ENCODE measurements around the gene DEFB112. TPM values are rescaled to one million over a fixed set of nuclear protein-coding genes. Genes with fewer than 3 reads are reported as not detected.

Gene DEFB112
- total RNA-seq, 4 donors from 2014 or later = not detected

- Histone ChIP-seq H3K27ac (no peak overlapping the region), H3K27me3 (no peaks in the 10 kb centered on the region), H3K9me3 (no peaks in the 10 kb centered on the region), H3K36me3 (no peaks in the 10 kb centered on the region), H3K4me1 (no peaks in the 10 kb centered on the region), H3K4me3 (no peak overlapping the region)
- 0% methylated on average over 1 of the region's 1 CpG for WGBS, 2 donors (ENCODE audit: low coverage in 1 of 2)
- ATAC-seq = no peak
- TF ChIP-seq POLR2A (IDR thresholded peaks at IDR 0.05) = no peak
- no peak for TF ChIP-seq EP300 (IDR thresholded peaks at IDR 0.05)
- no peak for TF ChIP-seq POLR2AphosphoS5 (IDR thresholded peaks at IDR 0.05)
- TF ChIP-seq, protein P1, sequence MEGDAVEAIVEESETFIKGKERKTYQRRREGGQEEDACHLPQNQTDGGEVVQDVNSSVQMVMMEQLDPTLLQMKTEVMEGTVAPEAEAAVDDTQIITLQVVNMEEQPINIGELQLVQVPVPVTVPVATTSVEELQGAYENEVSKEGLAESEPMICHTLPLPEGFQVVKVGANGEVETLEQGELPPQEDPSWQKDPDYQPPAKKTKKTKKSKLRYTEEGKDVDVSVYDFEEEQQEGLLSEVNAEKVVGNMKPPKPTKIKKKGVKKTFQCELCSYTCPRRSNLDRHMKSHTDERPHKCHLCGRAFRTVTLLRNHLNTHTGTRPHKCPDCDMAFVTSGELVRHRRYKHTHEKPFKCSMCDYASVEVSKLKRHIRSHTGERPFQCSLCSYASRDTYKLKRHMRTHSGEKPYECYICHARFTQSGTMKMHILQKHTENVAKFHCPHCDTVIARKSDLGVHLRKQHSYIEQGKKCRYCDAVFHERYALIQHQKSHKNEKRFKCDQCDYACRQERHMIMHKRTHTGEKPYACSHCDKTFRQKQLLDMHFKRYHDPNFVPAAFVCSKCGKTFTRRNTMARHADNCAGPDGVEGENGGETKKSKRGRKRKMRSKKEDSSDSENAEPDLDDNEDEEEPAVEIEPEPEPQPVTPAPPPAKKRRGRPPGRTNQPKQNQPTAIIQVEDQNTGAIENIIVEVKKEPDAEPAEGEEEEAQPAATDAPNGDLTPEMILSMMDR (IDR thresholded peaks at IDR 0.05) = no peak
These were observed 27.7 kb upstream of the DEFB112 start for GRCh38 chr6:50077385-50077784.

DNA sequence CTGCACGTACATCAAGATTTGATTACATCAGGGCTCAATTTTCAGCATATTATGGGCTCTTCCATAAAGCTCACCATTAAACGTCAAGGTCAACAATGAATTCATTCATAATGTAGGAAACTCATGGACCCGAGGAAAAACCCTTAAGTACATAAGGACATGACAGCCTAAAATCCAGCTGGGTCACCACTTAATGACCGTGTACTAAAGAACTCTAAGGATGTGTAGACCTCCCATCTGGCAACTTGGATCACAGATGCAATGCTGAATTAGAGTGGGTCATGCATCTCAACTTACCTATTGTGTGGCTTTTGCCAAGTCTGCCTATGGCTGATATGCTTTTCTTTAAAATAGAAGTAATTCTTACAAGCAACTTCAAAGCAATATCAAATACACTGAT, 26.7 kb upstream of the DEFB112 start:
- H3K4me1 ChIP-seq = no peaks in the 10 kb centered on the region
- 74 to 88% methylated on average over 4 of the region's 4 CpGs for WGBS, 2 donors (ENCODE audit: low coverage in 1 of 2)
- ATAC-seq = no peak

DNA sequence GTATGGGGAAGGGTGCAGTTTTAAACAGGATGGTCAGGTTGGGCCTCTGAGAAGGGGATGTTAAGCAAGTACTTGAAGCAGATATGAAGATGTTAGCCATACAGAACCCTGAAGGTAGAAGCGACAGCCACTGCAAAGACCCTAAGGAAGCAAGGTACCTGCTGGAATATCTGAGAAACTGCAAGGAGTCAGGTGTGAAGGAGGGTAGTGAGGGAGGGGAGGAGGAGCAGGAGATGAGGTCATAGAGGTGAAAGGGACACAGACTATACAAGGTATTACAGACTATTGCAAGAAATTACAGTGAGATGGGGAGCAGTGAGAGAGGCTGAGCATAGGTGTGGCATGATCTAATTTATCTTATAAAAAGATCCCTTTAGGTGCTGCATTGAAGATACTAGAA, 22.2 kb upstream of the DEFB112 start:
- ATAC-seq = no peak
- 67 to 77% methylated on average over 1 of the region's 1 CpG for WGBS, 2 donors (ENCODE audit: low coverage in 1 of 2)
- Histone ChIP-seq H3K27me3 (no peaks in the 10 kb centered on the region), H3K9me3 (no peaks in the 10 kb centered on the region), H3K4me1 (no peaks in the 10 kb centered on the region), H3K27ac (no peak overlapping the region), H3K4me3 (no peak overlapping the region), H3K36me3 (no peaks in the 10 kb centered on the region)
- no peak for TF ChIP-seq POLR2A (IDR thresholded peaks at IDR 0.05)
- TF ChIP-seq POLR2AphosphoS5 (IDR thresholded peaks at IDR 0.05) = no peak
- TF ChIP-seq, protein P1 (IDR thresholded peaks at IDR 0.05) = no peak
- no peak for TF ChIP-seq EP300 (IDR thresholded peaks at IDR 0.05)

More for the DNA sequence above, 26.7 kb upstream of the DEFB112 start:
- H3K4me3 ChIP-seq = no peak overlapping the region
- no peaks in the 10 kb centered on the region for H3K36me3 ChIP-seq
- no peak overlapping the region for H3K27ac ChIP-seq
- H3K9me3 ChIP-seq = no peaks in the 10 kb centered on the region
- H3K27me3 ChIP-seq = no peaks in the 10 kb centered on the region
- TF ChIP-seq, protein P1 (IDR thresholded peaks at IDR 0.05) = no peak

GRCh38 chr6:50070101-50070500, 20.4 kb upstream of the DEFB112 start:
- Histone ChIP-seq H3K9me3 (no peaks in the 10 kb centered on the region), H3K4me3 (no peak overlapping the region), H3K36me3 (no peaks in the 10 kb centered on the region), H3K27ac (no peak overlapping the region), H3K4me1 (no peaks in the 10 kb centered on the region), H3K27me3 (no peaks in the 10 kb centered on the region)
- TF ChIP-seq, protein P1 (IDR thresholded peaks at IDR 0.05) = no peak
- TF ChIP-seq POLR2AphosphoS5 (IDR thresholded peaks at IDR 0.05) = no peak
- no peak for TF ChIP-seq POLR2A (IDR thresholded peaks at IDR 0.05)
- no peak for TF ChIP-seq EP300 (IDR thresholded peaks at IDR 0.05)
- 90 to 92% methylated on average over 2 of the region's 2 CpGs for WGBS, 2 donors (ENCODE audit: low coverage in 1 of 2)
- no peak for ATAC-seq

DNA sequence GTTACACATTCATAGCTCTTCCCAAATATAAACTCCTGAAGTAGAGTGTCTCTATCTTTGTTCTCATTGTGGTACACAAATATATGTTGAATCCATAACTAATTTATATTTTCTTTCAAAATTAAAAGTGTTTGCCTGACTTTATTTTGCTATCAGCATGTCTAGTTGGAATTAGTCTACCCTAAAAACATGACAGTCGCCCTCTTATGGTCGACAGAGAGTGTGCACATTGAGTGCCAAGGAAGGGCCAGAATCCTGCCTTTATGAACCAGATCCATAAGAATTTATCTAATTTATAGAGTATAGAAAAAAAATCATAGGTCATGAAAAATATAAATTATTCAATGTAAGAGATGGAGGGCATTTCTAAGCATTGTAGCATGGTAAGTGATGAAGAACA, 12.3 kb upstream of the DEFB112 start:
- Histone ChIP-seq H3K36me3 (no peaks in the 10 kb centered on the region), H3K9me3 (no peaks in the 10 kb centered on the region), H3K4me3 (no peak overlapping the region), H3K27ac (no peak overlapping the region), H3K27me3 (no peaks in the 10 kb centered on the region), H3K4me1 (no peaks in the 10 kb centered on the region)
- TF ChIP-seq POLR2A (IDR thresholded peaks at IDR 0.05) (no peak), EP300 (IDR thresholded peaks at IDR 0.05) (no peak), POLR2AphosphoS5 (IDR thresholded peaks at IDR 0.05) (no peak)
- TF ChIP-seq, protein P1 (IDR thresholded peaks at IDR 0.05) = no peak
- no peak for ATAC-seq
- 5% methylated on average over 2 of the region's 2 CpGs; no CpG with 5 or more reads in 1 of the 2 donors for WGBS, 2 donors (ENCODE audit: low coverage in 1 of 2)
